Measurements from ENCODE around the gene CD248. TPM values are rescaled to one million over a fixed set of nuclear protein-coding genes. Genes with fewer than 3 reads are reported as not detected.

Gene CD248
- total and polyA plus RNA-seq, 8 donors = 0.58 to 66.9 (median 5.7) TPM

- no peak for TF ChIP-seq POLR2AphosphoS5 (IDR thresholded peaks at IDR 0.05)
- TF ChIP-seq EP300 (IDR thresholded peaks at IDR 0.05) = no peak
- no peak for TF ChIP-seq POLR2A (IDR thresholded peaks at IDR 0.05)
- TF ChIP-seq, protein P1, sequence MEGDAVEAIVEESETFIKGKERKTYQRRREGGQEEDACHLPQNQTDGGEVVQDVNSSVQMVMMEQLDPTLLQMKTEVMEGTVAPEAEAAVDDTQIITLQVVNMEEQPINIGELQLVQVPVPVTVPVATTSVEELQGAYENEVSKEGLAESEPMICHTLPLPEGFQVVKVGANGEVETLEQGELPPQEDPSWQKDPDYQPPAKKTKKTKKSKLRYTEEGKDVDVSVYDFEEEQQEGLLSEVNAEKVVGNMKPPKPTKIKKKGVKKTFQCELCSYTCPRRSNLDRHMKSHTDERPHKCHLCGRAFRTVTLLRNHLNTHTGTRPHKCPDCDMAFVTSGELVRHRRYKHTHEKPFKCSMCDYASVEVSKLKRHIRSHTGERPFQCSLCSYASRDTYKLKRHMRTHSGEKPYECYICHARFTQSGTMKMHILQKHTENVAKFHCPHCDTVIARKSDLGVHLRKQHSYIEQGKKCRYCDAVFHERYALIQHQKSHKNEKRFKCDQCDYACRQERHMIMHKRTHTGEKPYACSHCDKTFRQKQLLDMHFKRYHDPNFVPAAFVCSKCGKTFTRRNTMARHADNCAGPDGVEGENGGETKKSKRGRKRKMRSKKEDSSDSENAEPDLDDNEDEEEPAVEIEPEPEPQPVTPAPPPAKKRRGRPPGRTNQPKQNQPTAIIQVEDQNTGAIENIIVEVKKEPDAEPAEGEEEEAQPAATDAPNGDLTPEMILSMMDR (IDR thresholded peaks at IDR 0.05) = no peak
- Histone ChIP-seq H3K4me3 (no peak overlapping the region), H3K36me3 (no peaks in the 10 kb centered on the region), H3K27me3 (peaks cover 0 to 12% (median 0%) of the 10 kb centered on the region in 3 donors), H3K9me3 (no peaks in the 10 kb centered on the region), H3K4me1 (peaks cover 38 to 55% (median 52%) of the 10 kb centered on the region in 4 donors), H3K27ac (peak overlapping the region in 4 of 5 donors; percentile 84 to 94 (median 86))
- DNase-seq = peak in 1 of 2 donors; percentile 60
- 66 to 84% (median 82%) methylated on average over 3 of the region's 3 CpGs for WGBS, 5 donors
- intact Hi-C loops (cut with DNase I; ENCODE audit: low total_unique reads) = loop anchor here (10.0 kb wide), 1 partner anchor 66 kb away; no protein-coding TSS in a partner anchor
Observed at GRCh38 chr11:66318600-66318970, 1.7 kb upstream of the CD248 start.

- Histone ChIP-seq H3K4me3 (peak overlapping the region in 1 of 4 donors; percentile 56), H3K27me3 (peaks cover 0 to 12% (median 0%) of the 10 kb centered on the region in 3 donors)
- peak; percentile 36 to 91 for DNase-seq
Observed at GRCh38 chr11:66317723-66318599, 1.1 kb upstream of the CD248 start.

GRCh38 chr11:66317322-66317722 lies 478 bp upstream of the CD248 start:
- WGBS, 5 donors = 21 to 33% (median 29%) methylated on average over 11 to 14 of the region's 14 CpGs
- Histone ChIP-seq H3K9me3 (no peaks in the 10 kb centered on the region), H3K27me3 (peaks cover 0 to 12% (median 0%) of the 10 kb centered on the region in 3 donors), H3K36me3 (no peaks in the 10 kb centered on the region), H3K4me1 (peaks cover 45 to 63% (median 61%) of the 10 kb centered on the region in 4 donors), H3K27ac (peak overlapping the region; percentile 65 to 94 (median 84)), H3K4me3 (peak overlapping the region; percentile 46 to 56 (median 52))
- TF ChIP-seq POLR2A (IDR thresholded peaks at IDR 0.05) = no peak
- TF ChIP-seq POLR2AphosphoS5 (IDR thresholded peaks at IDR 0.05) = no peak
- no peak for TF ChIP-seq EP300 (IDR thresholded peaks at IDR 0.05)
- TF ChIP-seq, protein P1 (IDR thresholded peaks at IDR 0.05) = no peak
- peak in 1 of 2 donors; percentile 81 for DNase-seq
- intact Hi-C loops (cut with DNase I; ENCODE audit: low total_unique reads) = loop anchor here (10.0 kb wide), 1 partner anchor 67 kb away; no protein-coding TSS in a partner anchor

More at GRCh38 chr11:66317723-66318599, 1.1 kb upstream of the CD248 start:
- H3K4me1 ChIP-seq = peaks cover 44 to 61% (median 58%) of the 10 kb centered on the region in 4 donors
- H3K36me3 ChIP-seq = no peaks in the 10 kb centered on the region
- TF ChIP-seq POLR2A (IDR thresholded peaks at IDR 0.05) = no peak
- TF ChIP-seq, protein P1 (IDR thresholded peaks at IDR 0.05) = no peak
- no peak for TF ChIP-seq EP300 (IDR thresholded peaks at IDR 0.05)
- peak in 2 of 3 donors; percentile 39 to 43 for TF ChIP-seq POLR2AphosphoS5 (IDR thresholded peaks at IDR 0.05)
- H3K9me3 ChIP-seq = no peaks in the 10 kb centered on the region
- H3K27ac ChIP-seq = peak overlapping the region; percentile 65 to 94 (median 84)
- WGBS, 5 donors = 42 to 49% (median 43%) methylated on average over 13 to 16 of the region's 16 CpGs
- intact Hi-C loops (cut with DNase I; ENCODE audit: low total_unique reads) = loop anchor here (10.0 kb wide), 1 partner anchor 67 kb away; no protein-coding TSS in a partner anchor

All from stomach (tissue), 9 donors.